Left lung (tissue), 10 donors: ENCODE data around the gene ADAMTS7. TPM values are rescaled to one million over a fixed set of nuclear protein-coding genes. Genes with fewer than 3 reads are reported as not detected.

Experiments
- ATAC-seq: fragments of 200-7000 bp; cut with Tn5 transposase; one replicate; pipeline ENCODE4 v1.9.1; 2020; ENCODE audit warnings: moderate library complexity
- DNase-seq, 4 donors: peaks; one replicate each; pipeline ENCODE4 v3.0.0-alpha.2; 2013 to 2020
- H3K27ac ChIP-seq, 2 donors: fragments of 200-600 bp; sonication (generic) in 1 of 2; one replicate each; pipeline versions ENCODE4 v1.5.0 to v1.8.0; 2020 to 2021
- H3K27me3 ChIP-seq, 2 donors: fragments of 200-600 bp; sonication (generic) in 1 of 2; one replicate each; pipeline versions ENCODE4 v1.5.0 to v1.8.0; 2020 to 2021
- H3K36me3 ChIP-seq, 2 donors: fragments of 200-600 bp; sonication (generic) in 1 of 2; one replicate each; pipeline versions ENCODE4 v1.5.0 to v1.8.0; 2020 to 2021
- H3K4me1 ChIP-seq, 2 donors: fragments of 200-600 bp; one replicate each; pipeline ENCODE4 v1.8.0; 2021
- H3K4me3 ChIP-seq, 2 donors: fragments of 200-600 bp; sonication (generic) in 1 of 2; one replicate each; pipeline versions ENCODE4 v1.5.0 to v1.8.0; 2020 to 2021; ENCODE audit warnings: mild to moderate bottlenecking in 1 of 2
- H3K9me3 ChIP-seq, 2 donors: fragments of 200-600 bp; sonication (generic) in 1 of 2; one replicate each; pipeline versions ENCODE4 v1.5.0 to v1.8.0; 2020 to 2021
- intact Hi-C, 2 donors: fragments of 100-400 bp; cut with DNase I; formaldehyde crosslinking; loops; one replicate each; pipeline versions ENCODE4 v1.11.2 to v1.14.2; 2022
- polyA plus RNA-seq, 6 donors: library from polyadenylated mRNA; unstranded; fragments of 120-200 nt; gene quantifications; one replicate each; pipeline ENCODE4 v1.2.1, GENCODE V29; 2013; ENCODE audit not compliant: insufficient read length in 6 of 6
- total RNA-seq, 2 donors: library from RNA; stranded (reverse); fragmentation: NEBNext Ultra II Directional; extraction: Animal tissue kit (Norgen Biotek cat#: 25700); gene quantifications; one replicate each; pipeline ENCODE4 v1.2.1, GENCODE V29; 2021
- TF ChIP-seq, protein P1 (sequence below), 2 donors: fragments of 200-600 bp; sonication (generic) in 1 of 2; IDR thresholded peaks; one replicate each; pipeline versions ENCODE4 v1.5.0 to v1.8.0; 2021; ENCODE audit warnings: antibody characterized with exemption in 2 of 2
- donor health status: DM: no; HTN: yes; CAD: no.
- donor health status: DM: no; HTN: no; CAD: no.

ADAMTS7 gene
- total and polyA plus RNA-seq, 8 donors, result 8.7 to 56.0 (median 36.0) TPM

DNA sequence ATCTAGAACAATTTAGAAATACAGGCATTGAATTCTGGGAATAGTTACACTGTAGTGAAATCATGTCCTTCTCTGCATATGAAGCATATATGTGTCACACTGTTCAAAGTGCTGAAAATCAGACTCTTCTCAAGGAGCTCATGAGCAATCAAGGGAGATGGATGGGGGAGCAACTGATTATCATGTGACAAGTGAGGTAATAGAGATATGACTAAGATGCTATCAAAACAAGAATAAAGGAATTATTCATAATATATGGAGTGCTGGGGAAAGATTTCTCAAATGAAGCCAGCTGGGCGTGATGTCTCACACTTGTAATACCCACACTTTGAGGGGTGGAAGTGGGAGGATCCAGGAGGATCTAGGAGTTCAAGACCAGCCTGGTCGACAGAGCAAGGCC lies 95.3 kb downstream of the ADAMTS7 start:
- Histone ChIP-seq H3K36me3 (no peaks in the 10 kb centered on the region), H3K4me1 (no peaks in the 10 kb centered on the region), H3K9me3 (no peaks in the 10 kb centered on the region), H3K27ac (no peak overlapping the region), H3K27me3 (peaks cover 0 to 20% of the 10 kb centered on the region in 2 donors), H3K4me3 (no peak overlapping the region)
- no peak for ATAC-seq
- DNase-seq, result no peak
- intact Hi-C loops, result no loop called here
- TF ChIP-seq, protein P1, sequence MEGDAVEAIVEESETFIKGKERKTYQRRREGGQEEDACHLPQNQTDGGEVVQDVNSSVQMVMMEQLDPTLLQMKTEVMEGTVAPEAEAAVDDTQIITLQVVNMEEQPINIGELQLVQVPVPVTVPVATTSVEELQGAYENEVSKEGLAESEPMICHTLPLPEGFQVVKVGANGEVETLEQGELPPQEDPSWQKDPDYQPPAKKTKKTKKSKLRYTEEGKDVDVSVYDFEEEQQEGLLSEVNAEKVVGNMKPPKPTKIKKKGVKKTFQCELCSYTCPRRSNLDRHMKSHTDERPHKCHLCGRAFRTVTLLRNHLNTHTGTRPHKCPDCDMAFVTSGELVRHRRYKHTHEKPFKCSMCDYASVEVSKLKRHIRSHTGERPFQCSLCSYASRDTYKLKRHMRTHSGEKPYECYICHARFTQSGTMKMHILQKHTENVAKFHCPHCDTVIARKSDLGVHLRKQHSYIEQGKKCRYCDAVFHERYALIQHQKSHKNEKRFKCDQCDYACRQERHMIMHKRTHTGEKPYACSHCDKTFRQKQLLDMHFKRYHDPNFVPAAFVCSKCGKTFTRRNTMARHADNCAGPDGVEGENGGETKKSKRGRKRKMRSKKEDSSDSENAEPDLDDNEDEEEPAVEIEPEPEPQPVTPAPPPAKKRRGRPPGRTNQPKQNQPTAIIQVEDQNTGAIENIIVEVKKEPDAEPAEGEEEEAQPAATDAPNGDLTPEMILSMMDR (IDR thresholded peaks at IDR 0.05), result no peak

- ATAC-seq (no peak), DNase-seq (no peak)
- Histone ChIP-seq H3K4me3 (no peak overlapping the region), H3K27me3 (peaks cover 0 to 20% of the 10 kb centered on the region in 2 donors), H3K27ac (no peak overlapping the region), H3K9me3 (no peaks in the 10 kb centered on the region), H3K4me1 (no peaks in the 10 kb centered on the region), H3K36me3 (no peaks in the 10 kb centered on the region)
- intact Hi-C loops, result no loop called here
- TF ChIP-seq, protein P1 (IDR thresholded peaks at IDR 0.05), result no peak
Measured at GRCh38 chr15:78715434-78715833, 95.8 kb downstream of the ADAMTS7 start.

- intact Hi-C loops, result no loop called here
- H3K4me3 ChIP-seq, result no peak overlapping the region
- no peaks in the 10 kb centered on the region for H3K4me1 ChIP-seq
Measured at GRCh38 chr15:78714890-78715289, 96.4 kb downstream of the ADAMTS7 start.

DNA sequence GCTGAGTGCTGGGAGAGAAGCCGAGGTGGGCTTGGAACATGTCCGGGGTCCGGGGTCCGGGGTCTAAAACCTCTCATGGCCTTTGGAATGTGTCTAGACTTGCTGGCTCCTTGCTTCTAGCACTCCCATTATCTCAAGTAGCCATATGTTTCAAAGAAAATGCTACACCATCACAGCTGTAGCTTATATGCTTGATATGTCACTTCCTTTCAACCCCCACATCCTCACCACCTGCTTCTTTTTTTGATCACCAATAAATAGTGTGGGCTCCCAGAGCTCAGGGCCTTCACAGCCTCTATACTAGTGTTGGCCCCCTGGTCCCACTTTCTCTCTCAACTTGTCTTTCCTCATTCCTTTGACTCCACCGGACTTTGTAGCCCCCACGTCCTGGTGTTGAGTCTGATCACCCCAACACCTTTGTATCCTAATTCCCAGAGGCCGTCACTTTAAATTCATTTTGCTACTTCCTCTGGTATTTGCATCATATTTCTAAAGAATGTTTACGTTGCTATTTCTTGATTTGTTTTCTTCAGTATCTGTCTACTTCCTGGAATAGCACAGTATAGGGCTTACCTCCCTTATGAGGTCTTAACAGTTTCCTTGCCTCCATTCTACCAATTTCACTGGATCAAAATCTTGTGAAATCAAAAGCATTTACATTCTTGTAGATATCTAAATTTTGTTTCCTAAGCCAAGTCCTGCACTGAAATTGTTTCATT lies 98.3 kb downstream of the ADAMTS7 start:
- H3K27ac ChIP-seq, result no peak overlapping the region
- TF ChIP-seq, protein P1 (IDR thresholded peaks at IDR 0.05), result no peak
- DNase-seq, result no peak
- no peaks in the 10 kb centered on the region for H3K36me3 ChIP-seq
- intact Hi-C loops, result no loop called here
- H3K9me3 ChIP-seq, result no peaks in the 10 kb centered on the region
- H3K4me3 ChIP-seq, result no peak overlapping the region
- no peaks in the 10 kb centered on the region for H3K4me1 ChIP-seq
- no peak for ATAC-seq
- H3K27me3 ChIP-seq, result peaks cover 5 to 32% of the 10 kb centered on the region in 2 donors

More at GRCh38 chr15:78714890-78715289, 96.4 kb downstream of the ADAMTS7 start:
- no peak for ATAC-seq
- TF ChIP-seq, protein P1 (IDR thresholded peaks at IDR 0.05), result no peak
- H3K27me3 ChIP-seq, result peaks cover 0 to 24% of the 10 kb centered on the region in 2 donors
- no peak overlapping the region for H3K27ac ChIP-seq
- no peak for DNase-seq
- no peaks in the 10 kb centered on the region for H3K9me3 ChIP-seq
- no peaks in the 10 kb centered on the region for H3K36me3 ChIP-seq

DNA sequence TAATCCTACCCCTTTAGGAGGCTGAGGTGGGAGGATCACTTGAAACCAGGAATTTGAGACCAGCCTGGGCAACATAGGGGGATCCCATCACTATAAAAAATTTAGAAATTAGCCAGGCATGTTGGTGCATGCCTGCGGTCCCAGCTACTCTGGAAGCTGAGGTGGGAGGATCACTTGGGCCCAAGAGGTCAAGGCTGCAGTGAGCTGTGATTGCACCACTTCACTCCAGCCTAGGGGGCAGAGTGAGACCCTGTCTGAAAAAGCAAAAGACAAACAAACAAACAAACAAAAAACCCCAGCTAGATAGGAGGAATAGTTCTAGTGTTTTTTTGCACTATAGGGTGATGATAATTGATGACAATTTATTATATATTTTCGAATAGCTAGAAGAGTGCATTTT lies 99.6 kb downstream of the ADAMTS7 start:
- TF ChIP-seq, protein P1 (IDR thresholded peaks at IDR 0.05), result no peak
- intact Hi-C loops, result no loop called here
- Histone ChIP-seq H3K9me3 (no peaks in the 10 kb centered on the region), H3K4me1 (no peaks in the 10 kb centered on the region), H3K27me3 (peaks cover 9 to 30% of the 10 kb centered on the region in 2 donors), H3K27ac (no peak overlapping the region), H3K4me3 (no peak overlapping the region), H3K36me3 (no peaks in the 10 kb centered on the region)
- DNase-seq (no peak), ATAC-seq (no peak)
